SK-N-SH treated with all-trans-retinoic acid at 6 μM for 48 hours (cell line): ENCODE measurements around the gene C20orf144.

Experiments used
- ATAC-seq: fragments of 200-7000 bp; cut with Tn5 transposase; 3 replicates; pipeline ENCODE4 v1.9.1; 2020; ENCODE audit warnings: mild to moderate bottlenecking, moderate library complexity
- ARNTL ChIP-seq: fragments of 450-650 bp; formaldehyde crosslinking; IDR thresholded peaks from 2 replicates; pipeline ENCODE4 v1.5.0; 2020; ENCODE audit warnings: low read depth, mild to moderate bottlenecking, moderate library complexity, borderline replicate concordance
- CREB5 ChIP-seq: fragments of 250-450 bp; sonication (Bioruptor Pico); IDR thresholded peaks from 2 replicates; pipeline ENCODE4 v1.5.1; 2020; ENCODE audit warnings: low read depth, mild to moderate bottlenecking, moderate library complexity
- ESRRG ChIP-seq: fragments of 250-450 bp; sonication (Bioruptor Pico); IDR thresholded peaks from 2 replicates; pipeline ENCODE4 v1.6.1; 2021; ENCODE audit warnings: mild to moderate bottlenecking
- ISL1 ChIP-seq: fragments of 250-450 bp; sonication (Bioruptor Pico); IDR thresholded peaks from 2 replicates; pipeline ENCODE4 v2.1.2; 2022; ENCODE audit warnings: mild to moderate bottlenecking, moderate library complexity
- OSR1 ChIP-seq: fragments of 250-450 bp; sonication (Bioruptor Pico); IDR thresholded peaks from 2 replicates; pipeline ENCODE4 v1.8.0; 2022; ENCODE audit warnings: moderate library complexity, mild to moderate bottlenecking, inconsistent platforms
- POU6F1 ChIP-seq: fragments of 250-450 bp; sonication (Bioruptor Pico); IDR thresholded peaks from 2 replicates; pipeline ENCODE4 v1.8.0; 2021; ENCODE audit warnings: low read depth, mild to moderate bottlenecking, moderate library complexity, borderline replicate concordance
- PPARA ChIP-seq: fragments of 250-450 bp; sonication (Bioruptor Pico); IDR thresholded peaks from 2 replicates; pipeline ENCODE4 v1.5.0; 2020; ENCODE audit warnings: mild to moderate bottlenecking, borderline replicate concordance
- TCF4 ChIP-seq: fragments of 250-450 bp; sonication (Bioruptor Pico); IDR thresholded peaks from 2 replicates; pipeline ENCODE4 v1.8.0; 2021; ENCODE audit warnings: mild to moderate bottlenecking, moderate library complexity, borderline replicate concordance
- TOX ChIP-seq: fragments of 250-450 bp; sonication (Bioruptor Pico); IDR thresholded peaks from 2 replicates; pipeline ENCODE4 v1.8.0; 2021; ENCODE audit warnings: mild to moderate bottlenecking, moderate library complexity, borderline replicate concordance
- TSHZ2 ChIP-seq: fragments of 250-450 bp; sonication (Bioruptor Pico); IDR thresholded peaks from 2 replicates; pipeline ENCODE4 v1.5.0; 2020; ENCODE audit warnings: mild to moderate bottlenecking, moderate library complexity
- ZFP3 ChIP-seq: fragments of 250-450 bp; sonication (Bioruptor Pico); IDR thresholded peaks from 2 replicates; pipeline ENCODE4 v1.5.0; 2020; ENCODE audit warnings: mild to moderate bottlenecking, moderate library complexity
- ZFP30 ChIP-seq: fragments of 450-650 bp; formaldehyde crosslinking; IDR thresholded peaks from 2 replicates; pipeline ENCODE4 v1.5.0; 2022; ENCODE audit warnings: mild to moderate bottlenecking, moderate library complexity
- ZNF565 ChIP-seq: fragments of 450-650 bp; formaldehyde crosslinking; conservative IDR thresholded peaks from 2 replicates; pipeline ENCODE4 v1.5.0; 2020; ENCODE audit warnings: low read depth, mild to moderate bottlenecking, moderate library complexity
- ZNF70 ChIP-seq: fragments of 450-650 bp; formaldehyde crosslinking; IDR thresholded peaks from 2 replicates; pipeline ENCODE4 v1.5.0; 2020; ENCODE audit warnings: mild to moderate bottlenecking, moderate library complexity
- ZNF8 ChIP-seq: fragments of 450-650 bp; formaldehyde crosslinking; IDR thresholded peaks from 2 replicates; pipeline ENCODE4 v1.5.0; 2020; ENCODE audit warnings: mild to moderate bottlenecking, moderate library complexity
- TF ChIP-seq, protein P1 (sequence below): fragments of 250-450 bp; sonication (Bioruptor Pico); IDR thresholded peaks from 2 replicates; pipeline ENCODE4 v1.8.0; 2020; ENCODE audit warnings: mild to moderate bottlenecking, moderate library complexity, borderline replicate concordance

The C20orf144 gene

GRCh38 chr20:33648396-33649004 is 13.6 kb upstream of the C20orf144 start:
- no peak for TF ChIP-seq ARNTL (CRISPR knock-in tag)
- TF ChIP-seq ZNF70 = peak; percentile 5; the same call in 1 of the 2 replicates
- TF ChIP-seq, all 23 proteins: peak for 1
- ATAC-seq = no peak

GRCh38 chr20:33649201-33649681 is 12.9 kb upstream of the C20orf144 start:
- peak; percentile 8; the same call in 1 of the 3 replicates for ATAC-seq
- TF ChIP-seq ZNF8 (CRISPR knock-in tag) (no peak), POU6F1 (CRISPR knock-in tag) (no peak), ZFP30 (no peak), ZFP3 (CRISPR knock-in tag) (no peak), OSR1 (CRISPR knock-in tag) (no peak), CREB5 (CRISPR knock-in tag) (no peak), PPARA (CRISPR knock-in tag) (no peak), TCF4 (CRISPR knock-in tag) (no peak; the same call in 1 of the 2 replicates)

DNA sequence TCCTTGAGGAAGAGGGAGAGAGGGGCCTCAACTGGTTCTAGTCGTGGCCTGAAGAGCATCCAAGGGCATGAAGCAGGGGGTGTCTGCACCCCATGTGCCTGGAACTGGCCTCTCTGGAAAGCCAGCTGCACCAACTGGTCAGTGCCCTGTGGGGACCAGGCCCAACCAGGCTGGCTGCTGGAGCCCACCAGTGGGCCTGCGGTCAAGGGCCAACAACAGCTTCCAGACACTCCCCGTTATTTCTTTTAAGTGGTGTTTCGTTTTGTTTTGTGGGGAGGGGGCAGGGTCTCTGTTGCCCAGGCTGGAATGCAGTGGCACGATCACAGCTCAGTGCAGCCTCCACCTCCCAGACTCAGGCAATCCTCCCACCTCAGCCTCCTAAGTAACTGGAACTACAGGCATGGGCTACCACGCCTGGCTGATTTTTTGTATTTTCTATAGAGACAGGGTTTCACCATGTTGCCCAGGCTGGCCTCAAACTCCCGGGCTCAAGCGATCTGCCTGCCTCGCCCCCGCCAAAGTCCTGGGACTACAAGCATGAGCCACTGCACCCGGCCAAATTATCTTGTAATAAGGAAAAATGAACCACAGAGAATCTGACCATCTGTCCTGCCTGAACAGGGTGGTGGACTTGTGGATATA is 11.9 kb upstream of the C20orf144 start:
- no peak for ATAC-seq
- TF ChIP-seq OSR1 (CRISPR knock-in tag) (no peak), ZNF70 (no peak), TSHZ2 (CRISPR knock-in tag) (no peak)

GRCh38 chr20:33650753-33651561 is 11.2 kb upstream of the C20orf144 start:
- no peak for ATAC-seq
- TF ChIP-seq TCF4 (CRISPR knock-in tag) (no peak), ESRRG (CRISPR knock-in tag) (no peak), ISL1 (CRISPR knock-in tag) (no peak), OSR1 (CRISPR knock-in tag) (no peak), ZNF565 (CRISPR knock-in tag) (no peak), CREB5 (CRISPR knock-in tag) (no peak), TOX (CRISPR knock-in tag) (no peak), ARNTL (CRISPR knock-in tag) (no peak)
- TF ChIP-seq, protein P1, sequence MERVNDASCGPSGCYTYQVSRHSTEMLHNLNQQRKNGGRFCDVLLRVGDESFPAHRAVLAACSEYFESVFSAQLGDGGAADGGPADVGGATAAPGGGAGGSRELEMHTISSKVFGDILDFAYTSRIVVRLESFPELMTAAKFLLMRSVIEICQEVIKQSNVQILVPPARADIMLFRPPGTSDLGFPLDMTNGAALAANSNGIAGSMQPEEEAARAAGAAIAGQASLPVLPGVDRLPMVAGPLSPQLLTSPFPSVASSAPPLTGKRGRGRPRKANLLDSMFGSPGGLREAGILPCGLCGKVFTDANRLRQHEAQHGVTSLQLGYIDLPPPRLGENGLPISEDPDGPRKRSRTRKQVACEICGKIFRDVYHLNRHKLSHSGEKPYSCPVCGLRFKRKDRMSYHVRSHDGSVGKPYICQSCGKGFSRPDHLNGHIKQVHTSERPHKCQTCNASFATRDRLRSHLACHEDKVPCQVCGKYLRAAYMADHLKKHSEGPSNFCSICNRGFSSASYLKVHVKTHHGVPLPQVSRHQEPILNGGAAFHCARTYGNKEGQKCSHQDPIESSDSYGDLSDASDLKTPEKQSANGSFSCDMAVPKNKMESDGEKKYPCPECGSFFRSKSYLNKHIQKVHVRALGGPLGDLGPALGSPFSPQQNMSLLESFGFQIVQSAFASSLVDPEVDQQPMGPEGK (CRISPR knock-in tag) = no peak
